Right atrium auricular region (tissue), 2 donors: Measurements from ENCODE around the gene UNC93B1. TPM values are rescaled to one million over a fixed set of nuclear protein-coding genes. Genes with fewer than 3 reads are reported as not detected.

ENCODE experiments used
- DNase-seq: peaks from one replicate; pipeline ENCODE4 v3.0.0-alpha.2; 2019; ENCODE audit warnings: low spot score
- H3K27ac ChIP-seq, 2 donors: fragments of 200-600 bp; sonication (generic); 1 replicate in 1 of 2; 2 replicates in 1 of 2; pipeline ENCODE4 v1.5.1; 2016 to 2019
- H3K27me3 ChIP-seq, 2 donors: fragments of 200-600 bp; sonication (generic); one replicate each; pipeline versions ENCODE4 v1.5.1 to v1.6.0; 2017 to 2019
- H3K36me3 ChIP-seq: fragments of 200-600 bp; sonication (generic); one replicate; pipeline ENCODE4 v1.5.1; 2016
- H3K4me1 ChIP-seq, 2 donors: fragments of 200-600 bp; sonication (generic); one replicate each; pipeline versions ENCODE4 v1.5.1 to v1.6.0; 2017 to 2019
- H3K4me3 ChIP-seq, 2 donors: fragments of 200-600 bp; sonication (generic); 1 replicate in 1 of 2; 2 replicates in 1 of 2; pipeline ENCODE4 v1.5.1; 2017 to 2019; ENCODE audit warnings: mild to moderate bottlenecking in 1 of 2, moderate library complexity in 1 of 2
- H3K9me3 ChIP-seq, 2 donors: fragments of 200-600 bp; sonication (generic); one replicate each; pipeline ENCODE4 v1.5.1; 2019
- total RNA-seq, 2 donors: library from RNA; depleted of rRNA; stranded (reverse); fragments of >200 nt; gene quantifications; one replicate each; pipeline ENCODE4 v1.1.0, GENCODE V29; 2016
- TF ChIP-seq, protein P1 (sequence below), 2 donors: fragments of 200-600 bp; sonication (generic); IDR thresholded peaks; one replicate each; pipeline ENCODE4 v1.5.1; 2019; ENCODE audit warnings: antibody characterized with exemption in 2 of 2

UNC93B1 gene
- total RNA-seq, 2 donors from 2014 or later = 9.2 to 19.7 TPM

DNA sequence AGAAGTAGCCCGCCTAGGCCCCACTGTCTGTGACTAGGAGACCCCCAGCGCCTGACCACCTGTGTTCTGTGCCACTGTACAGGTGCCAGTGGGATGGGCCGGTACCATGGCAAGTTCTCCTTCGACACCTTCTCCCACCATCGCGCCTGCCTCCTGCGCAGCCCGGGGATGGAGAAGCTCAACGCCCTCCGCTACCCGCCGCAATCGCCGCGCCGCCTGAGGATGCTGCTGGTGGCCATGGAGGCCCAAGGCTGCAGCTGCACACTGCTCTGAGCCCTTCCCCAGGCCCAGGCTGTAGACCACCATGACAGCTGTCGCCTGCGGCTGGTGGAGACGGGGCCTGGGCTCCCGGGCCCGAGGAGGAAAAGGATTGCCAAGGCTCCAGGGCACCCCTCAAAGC is 23.8 kb upstream of the UNC93B1 start:
- H3K4me1 ChIP-seq = peaks cover 0 to 26% of the 10 kb centered on the region in 2 donors
- no peak overlapping the region for H3K27ac ChIP-seq
- H3K27me3 ChIP-seq = no peaks in the 10 kb centered on the region
- no peaks in the 10 kb centered on the region for H3K36me3 ChIP-seq
- H3K4me3 ChIP-seq = no peak overlapping the region
- DNase-seq = no peak
- TF ChIP-seq, protein P1, sequence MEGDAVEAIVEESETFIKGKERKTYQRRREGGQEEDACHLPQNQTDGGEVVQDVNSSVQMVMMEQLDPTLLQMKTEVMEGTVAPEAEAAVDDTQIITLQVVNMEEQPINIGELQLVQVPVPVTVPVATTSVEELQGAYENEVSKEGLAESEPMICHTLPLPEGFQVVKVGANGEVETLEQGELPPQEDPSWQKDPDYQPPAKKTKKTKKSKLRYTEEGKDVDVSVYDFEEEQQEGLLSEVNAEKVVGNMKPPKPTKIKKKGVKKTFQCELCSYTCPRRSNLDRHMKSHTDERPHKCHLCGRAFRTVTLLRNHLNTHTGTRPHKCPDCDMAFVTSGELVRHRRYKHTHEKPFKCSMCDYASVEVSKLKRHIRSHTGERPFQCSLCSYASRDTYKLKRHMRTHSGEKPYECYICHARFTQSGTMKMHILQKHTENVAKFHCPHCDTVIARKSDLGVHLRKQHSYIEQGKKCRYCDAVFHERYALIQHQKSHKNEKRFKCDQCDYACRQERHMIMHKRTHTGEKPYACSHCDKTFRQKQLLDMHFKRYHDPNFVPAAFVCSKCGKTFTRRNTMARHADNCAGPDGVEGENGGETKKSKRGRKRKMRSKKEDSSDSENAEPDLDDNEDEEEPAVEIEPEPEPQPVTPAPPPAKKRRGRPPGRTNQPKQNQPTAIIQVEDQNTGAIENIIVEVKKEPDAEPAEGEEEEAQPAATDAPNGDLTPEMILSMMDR (IDR thresholded peaks at IDR 0.05) = no peak
- peaks cover 0 to 7% of the 10 kb centered on the region in 2 donors for H3K9me3 ChIP-seq

DNA sequence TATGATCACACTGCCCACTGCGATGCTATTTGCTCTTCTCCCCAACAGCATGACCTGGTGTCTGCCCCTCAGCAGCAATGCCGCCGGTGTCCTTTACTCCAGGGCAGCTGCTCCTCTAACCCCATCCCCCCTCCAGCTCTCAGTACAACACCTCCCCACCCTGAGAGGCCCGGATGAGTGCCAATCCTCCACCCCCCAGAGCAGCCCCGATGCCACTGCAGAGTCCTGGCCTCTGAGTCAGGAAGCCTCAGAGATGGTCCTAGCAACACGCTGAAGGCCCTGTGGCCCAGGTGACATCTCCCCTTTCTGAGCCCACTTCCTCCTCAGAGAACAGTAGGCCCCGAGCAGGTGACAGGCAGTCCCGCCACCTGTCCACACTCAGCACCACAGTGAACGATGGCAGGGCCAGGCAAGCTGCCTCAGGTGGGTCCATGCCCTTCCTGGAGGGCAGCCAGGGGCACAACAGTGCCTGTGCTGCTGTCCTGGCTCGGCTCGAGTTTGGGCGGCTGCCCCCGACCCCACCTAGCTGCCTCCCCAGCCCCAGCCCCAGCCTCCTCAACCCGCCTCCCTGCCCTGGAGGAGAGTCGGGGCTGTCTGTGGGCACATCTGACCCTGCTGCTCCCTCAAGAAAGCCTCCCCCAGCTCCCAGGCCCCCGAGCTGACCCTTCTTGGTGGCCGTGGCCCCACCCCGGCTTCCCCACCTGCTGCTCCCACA is 22.7 kb upstream of the UNC93B1 start:
- Histone ChIP-seq H3K9me3 (peaks cover 0 to 7% of the 10 kb centered on the region in 2 donors), H3K4me1 (peaks cover 0 to 14% of the 10 kb centered on the region in 2 donors), H3K27me3 (no peaks in the 10 kb centered on the region), H3K4me3 (no peak overlapping the region), H3K36me3 (no peaks in the 10 kb centered on the region), H3K27ac (no peak overlapping the region)
- DNase-seq = no peak
- TF ChIP-seq, protein P1 (IDR thresholded peaks at IDR 0.05) = no peak

DNA sequence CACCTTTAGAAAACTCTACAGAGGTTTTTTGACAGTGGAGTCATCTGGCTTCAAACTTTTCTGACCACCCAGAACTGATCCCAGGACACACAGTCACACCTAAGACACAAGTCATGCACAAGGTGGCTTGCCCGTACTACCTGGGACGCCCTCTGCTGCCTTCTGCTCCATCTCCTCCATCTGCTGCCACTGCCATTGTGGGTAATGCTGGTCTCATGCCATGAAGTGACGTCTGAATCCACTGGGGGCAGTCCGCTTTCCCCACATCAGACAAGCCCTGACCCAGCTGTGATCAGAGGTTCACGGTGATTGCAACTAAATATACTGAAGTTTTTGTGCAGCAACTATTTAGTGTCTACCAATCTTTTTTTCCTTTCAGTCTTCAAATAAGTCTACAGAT is 21.1 kb upstream of the UNC93B1 start:
- Histone ChIP-seq H3K9me3 (peaks cover 0 to 7% of the 10 kb centered on the region in 2 donors), H3K27ac (no peak overlapping the region), H3K27me3 (no peaks in the 10 kb centered on the region), H3K4me3 (no peak overlapping the region), H3K4me1 (peaks cover 0 to 9% of the 10 kb centered on the region in 2 donors), H3K36me3 (no peaks in the 10 kb centered on the region)
- no peak for DNase-seq
- TF ChIP-seq, protein P1 (IDR thresholded peaks at IDR 0.05) = no peak

DNA sequence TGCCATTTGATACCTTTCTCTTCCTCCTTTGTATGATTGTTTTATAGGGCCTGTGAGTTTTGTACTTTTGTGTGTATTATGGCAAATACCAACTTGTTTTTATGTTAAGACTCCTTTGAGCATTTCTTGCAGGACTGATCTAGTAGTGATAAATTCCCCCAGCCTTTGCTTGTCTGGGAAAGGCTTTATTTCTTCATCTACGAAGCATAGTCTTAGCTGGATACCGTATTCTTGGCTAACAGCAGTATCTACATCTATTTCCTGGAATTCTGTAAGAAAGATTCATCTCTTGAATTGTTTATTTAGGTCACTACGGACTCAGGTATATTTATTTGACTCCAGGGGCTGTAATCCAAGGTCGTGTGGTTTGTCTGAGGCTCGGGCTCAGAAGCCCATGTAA is 20.6 kb upstream of the UNC93B1 start:
- DNase-seq = no peak
- no peak overlapping the region for H3K4me3 ChIP-seq
- H3K36me3 ChIP-seq = no peaks in the 10 kb centered on the region
- no peak overlapping the region for H3K27ac ChIP-seq
- peaks cover 0 to 5% of the 10 kb centered on the region in 2 donors for H3K4me1 ChIP-seq
- H3K27me3 ChIP-seq = no peaks in the 10 kb centered on the region
- TF ChIP-seq, protein P1 (IDR thresholded peaks at IDR 0.05) = no peak
- H3K9me3 ChIP-seq = peaks cover 0 to 7% of the 10 kb centered on the region in 2 donors

DNA sequence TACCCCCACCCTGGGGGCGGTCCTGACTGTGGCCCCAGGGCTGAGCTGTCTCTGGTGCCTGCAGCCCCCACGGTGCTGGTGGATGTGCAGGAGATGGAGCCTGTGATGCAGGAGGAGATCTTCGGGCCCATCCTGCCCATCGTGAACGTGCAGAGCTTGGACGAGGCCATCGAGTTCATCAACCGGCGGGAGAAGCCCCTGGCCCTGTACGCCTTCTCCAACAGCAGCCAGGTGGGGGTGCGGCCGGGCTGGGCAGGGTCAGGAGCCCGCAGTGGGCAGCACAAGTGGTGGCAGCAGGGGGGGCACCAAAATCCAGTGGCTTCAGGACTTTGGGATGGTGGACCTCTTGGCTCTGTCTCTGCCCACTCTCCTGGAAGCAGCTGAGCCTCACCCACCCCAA is 18.6 kb upstream of the UNC93B1 start:
- Histone ChIP-seq H3K36me3 (no peaks in the 10 kb centered on the region), H3K4me1 (no peaks in the 10 kb centered on the region), H3K27me3 (no peaks in the 10 kb centered on the region), H3K27ac (no peak overlapping the region), H3K9me3 (peaks cover 0 to 7% of the 10 kb centered on the region in 2 donors), H3K4me3 (no peak overlapping the region)
- TF ChIP-seq, protein P1 (IDR thresholded peaks at IDR 0.05) = no peak
- DNase-seq = no peak
